ENCODE data around the gene MECP2.

The MECP2 gene

GRCh38 chrX:154097003-154097588 lies 421 bp downstream of the MECP2 start:
- Histone ChIP-seq H3F3A (ENCODE audit: insufficient read depth) (no peaks in the 10 kb centered on the region), H3K4me3 (ENCODE audit: insufficient read depth, low read length, poor library complexity, severe bottlenecking) (peak overlapping the region; percentile 82), H3K79me2 (ENCODE audit: insufficient read depth, low read length) (peaks cover 48% of the 10 kb centered on the region), H3K36me3 (ENCODE audit: low read length) (no peaks in the 10 kb centered on the region), H3K9me3 (ENCODE audit: insufficient read depth, low read length) (no peaks in the 10 kb centered on the region), H3K9ac (ENCODE audit: low read length) (peak overlapping the region; percentile 77), H3K4me2 (ENCODE audit: low read depth, low read length, poor library complexity, severe bottlenecking) (peak overlapping the region; percentile 90), H3K27me3 (ENCODE audit: low read length) (no peaks in the 10 kb centered on the region), H3K27ac (ENCODE audit: low read depth, low read length) (peak overlapping the region; percentile 62), H2AFZ (ENCODE audit: low read depth, low read length, severe bottlenecking) (no peak overlapping the region), H4K20me1 (ENCODE audit: low read depth, low read length) (0 out of 2 replicates have a peak, but pooled peaks cover 10% of the 10 kb centered on the region), H3K9me2 (replicated peaks; ENCODE audit: insufficient read depth, low read length) (no peaks in the 10 kb centered on the region)
- TF ChIP-seq CTCF (IDR thresholded peaks at IDR 0.05; ENCODE audit: insufficient read depth, low read length, poor library complexity, severe bottlenecking): no peak
- no peak for TF ChIP-seq EZH2phosphoT487 (conservative IDR thresholded peaks at IDR 0.05; ENCODE audit: low read length)

DNA sequence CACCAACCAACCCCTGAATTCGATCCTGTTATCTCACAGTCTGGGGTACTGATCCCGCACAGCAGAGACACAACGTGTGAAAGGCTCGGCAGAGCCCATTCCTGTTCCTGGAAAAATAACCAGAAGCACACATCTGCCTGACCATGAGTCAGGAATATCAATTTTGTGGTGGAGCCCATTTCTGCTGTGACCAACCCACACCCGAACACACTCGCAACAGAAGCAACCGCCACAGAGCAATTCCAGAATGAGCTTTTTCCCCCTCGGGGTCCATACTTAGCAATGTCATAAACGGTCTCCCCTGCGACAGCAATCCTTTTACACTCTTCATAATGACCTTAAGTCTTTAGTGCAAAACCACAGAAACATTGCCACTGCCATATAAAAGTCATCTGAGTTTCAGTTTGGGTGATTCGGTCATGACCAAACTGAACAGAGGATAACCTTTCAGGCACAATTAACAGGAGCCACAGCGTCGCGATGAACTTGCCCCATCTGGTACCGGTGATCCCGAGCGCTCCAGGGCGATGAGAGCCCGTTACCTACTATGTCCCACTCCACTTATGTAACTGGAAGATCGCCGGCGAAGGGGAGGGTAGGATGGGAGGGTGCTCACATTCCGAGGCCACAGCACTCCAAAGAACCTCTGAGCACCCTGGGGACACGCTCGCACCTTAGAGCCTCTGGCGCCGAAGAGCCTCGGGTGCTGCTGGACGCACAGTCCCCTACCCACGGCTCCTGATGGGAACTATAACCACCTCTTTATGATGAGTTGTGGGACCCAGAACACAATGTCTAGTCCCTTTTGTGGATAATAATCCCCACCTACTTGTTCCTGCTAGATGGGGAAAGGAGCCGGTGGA lies 1.1 kb downstream of the MECP2 start:
- peaks cover 55% of the 10 kb centered on the region for H3K79me2 ChIP-seq (ENCODE audit: insufficient read depth, low read length)
- H3K27me3 ChIP-seq (ENCODE audit: low read length): no peaks in the 10 kb centered on the region
- H3K9me3 ChIP-seq (ENCODE audit: insufficient read depth, low read length): no peaks in the 10 kb centered on the region
- peak overlapping the region; percentile 82 for H3K4me3 ChIP-seq (ENCODE audit: insufficient read depth, low read length, poor library complexity, severe bottlenecking)
- peak overlapping the region; percentile 90 for H3K4me2 ChIP-seq (ENCODE audit: low read depth, low read length, poor library complexity, severe bottlenecking)
- peak overlapping the region; percentile 62 for H3K27ac ChIP-seq (ENCODE audit: low read depth, low read length)
- no peak overlapping the region for H2AFZ ChIP-seq (ENCODE audit: low read depth, low read length, severe bottlenecking)
- H4K20me1 ChIP-seq (ENCODE audit: low read depth, low read length): 0 out of 2 replicates have a peak, but pooled peaks cover 10% of the 10 kb centered on the region
- no peak for TF ChIP-seq CTCF (IDR thresholded peaks at IDR 0.05; ENCODE audit: insufficient read depth, low read length, poor library complexity, severe bottlenecking)
- no peak for TF ChIP-seq EZH2phosphoT487 (conservative IDR thresholded peaks at IDR 0.05; ENCODE audit: low read length)
- no peaks in the 10 kb centered on the region for H3K36me3 ChIP-seq (ENCODE audit: low read length)
- no peaks in the 10 kb centered on the region for H3K9me2 ChIP-seq (replicated peaks; ENCODE audit: insufficient read depth, low read length)
- H3F3A ChIP-seq (ENCODE audit: insufficient read depth): no peaks in the 10 kb centered on the region
- peak overlapping the region; percentile 77 for H3K9ac ChIP-seq (ENCODE audit: low read length)

DNA sequence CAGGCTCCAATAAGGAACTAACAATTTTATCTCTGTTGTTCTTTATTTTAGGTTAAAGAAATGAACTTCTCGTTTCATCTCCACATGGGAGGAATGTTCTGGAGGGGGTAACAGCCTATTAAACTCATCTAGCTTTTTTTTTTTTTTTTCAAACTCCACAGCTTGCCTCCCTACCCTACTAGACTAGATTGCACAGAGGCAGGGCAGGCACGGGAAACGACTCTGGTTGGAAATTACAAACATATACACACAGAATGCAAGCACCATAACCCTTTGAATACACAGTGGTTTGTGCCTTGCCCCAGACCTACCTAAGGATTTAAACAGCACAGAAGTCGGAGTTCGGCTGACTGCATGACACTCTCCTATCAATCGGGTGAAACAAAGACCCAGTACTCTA lies 2.7 kb downstream of the MECP2 start:
- Histone ChIP-seq H3K79me2 (ENCODE audit: insufficient read depth, low read length) (peaks cover 71% of the 10 kb centered on the region), H3F3A (ENCODE audit: insufficient read depth) (no peaks in the 10 kb centered on the region), H3K9ac (ENCODE audit: low read length) (peak overlapping the region; percentile 77), H3K4me2 (ENCODE audit: low read depth, low read length, poor library complexity, severe bottlenecking) (peak overlapping the region; percentile 90), H2AFZ (ENCODE audit: low read depth, low read length, severe bottlenecking) (no peak overlapping the region), H3K36me3 (ENCODE audit: low read length) (no peaks in the 10 kb centered on the region), H4K20me1 (ENCODE audit: low read depth, low read length) (0 out of 2 replicates have a peak, but pooled peaks cover 10% of the 10 kb centered on the region), H3K27me3 (ENCODE audit: low read length) (no peaks in the 10 kb centered on the region), H3K9me2 (replicated peaks; ENCODE audit: insufficient read depth, low read length) (no peaks in the 10 kb centered on the region), H3K9me3 (ENCODE audit: insufficient read depth, low read length) (no peaks in the 10 kb centered on the region), H3K27ac (ENCODE audit: low read depth, low read length) (no peak overlapping the region), H3K4me3 (ENCODE audit: insufficient read depth, low read length, poor library complexity, severe bottlenecking) (peak overlapping the region; percentile 10)
- TF ChIP-seq EZH2phosphoT487 (conservative IDR thresholded peaks at IDR 0.05; ENCODE audit: low read length) (no peak), CTCF (IDR thresholded peaks at IDR 0.05; ENCODE audit: insufficient read depth, low read length, poor library complexity, severe bottlenecking) (no peak)
